Activated B cell treated with CpG ODN at 0.5 μM for 24 hours (primary cell): ENCODE data around the gene PRDM16. TPM values are rescaled to one million over a fixed set of nuclear protein-coding genes. Genes with fewer than 3 reads are reported as not detected.

Experiments
- ATAC-seq: fragments of 200-7000 bp; cut with Tn5 transposase; one replicate; pipeline ENCODE4 v1.10.0; 2021; ENCODE audit warnings: low read depth, mild to moderate bottlenecking, moderate library complexity
- CTCF ChIA-PET: fragments of 350-600 bp; sonication (Branson Sonifier 250); formaldehyde crosslinking; loops from one replicate; lab custom pipeline; 2021; ENCODE audit warnings: antibody characterized with exemption; lab: Charles Lee
- POLR2A ChIA-PET: fragments of 350-600 bp; sonication (Branson Sonifier 250); formaldehyde crosslinking; loops from one replicate; lab custom pipeline; 2021; ENCODE audit warnings: antibody characterized with exemption; lab: Charles Lee
- DNase-seq: peaks from one replicate; pipeline ENCODE4 v3.0.0; 2022
- H3K27ac Mint-ChIP-seq: one replicate; pipeline ENCODE4 v1.8.0; 2020; ENCODE audit warnings: mixed read lengths
- H3K27me3 Mint-ChIP-seq: one replicate; pipeline ENCODE4 v1.8.0; 2021; ENCODE audit warnings: mixed read lengths
- H3K36me3 Mint-ChIP-seq: one replicate; pipeline ENCODE4 v1.8.0; 2021; ENCODE audit warnings: low read depth, mixed read lengths
- H3K4me1 Mint-ChIP-seq: one replicate; pipeline ENCODE4 v1.8.0; 2021; ENCODE audit warnings: mixed read lengths
- H3K4me3 Mint-ChIP-seq: one replicate; pipeline ENCODE4 v1.8.0; 2020; ENCODE audit warnings: mild to moderate bottlenecking, mixed read lengths
- H3K9me3 Mint-ChIP-seq: one replicate; pipeline ENCODE4 v1.8.0; 2020; ENCODE audit warnings: mixed read lengths
- CTCF ChIP-seq: fragments of 200-600 bp; IDR thresholded peaks from one replicate; pipeline ENCODE4 v1.8.0; 2022; ENCODE audit warnings: antibody characterized with exemption, mild to moderate bottlenecking
- intact Hi-C: fragments of 100-400 bp; cut with micrococcal nuclease; formaldehyde crosslinking; loops from one replicate; pipeline ENCODE4 v1.15.1; 2024
- total RNA-seq: library from RNA; stranded (reverse); gene quantifications from 2 replicates; pipeline ENCODE4 v1.2.3, GENCODE V29; 2022

Gene PRDM16
- total RNA-seq, 1 donor from 2014 or later, result not detected

GRCh38 chr1:3287656-3288160 is 218.7 kb downstream of the PRDM16 start:
- no peak overlapping the region for H3K27ac Mint-ChIP-seq
- TF ChIP-seq CTCF, result no peak
- no peak overlapping the region for H3K4me3 Mint-ChIP-seq
- CTCF ChIA-PET, result no interaction called here
- no peak for ATAC-seq
- POLR2A ChIA-PET, result no interaction called here
- H3K36me3 Mint-ChIP-seq, result no peaks in the 10 kb centered on the region
- H3K9me3 Mint-ChIP-seq, result no peaks in the 10 kb centered on the region
- intact Hi-C loops, result no loop called here
- H3K4me1 Mint-ChIP-seq, result no peaks in the 10 kb centered on the region
- no peaks in the 10 kb centered on the region for H3K27me3 Mint-ChIP-seq
- no peak for DNase-seq

GRCh38 chr1:3289502-3289901 is 220.5 kb downstream of the PRDM16 start:
- Mint-ChIP-seq H3K27me3 (no peaks in the 10 kb centered on the region), H3K4me3 (no peak overlapping the region), H3K27ac (no peak overlapping the region), H3K36me3 (no peaks in the 10 kb centered on the region), H3K4me1 (no peaks in the 10 kb centered on the region), H3K9me3 (no peaks in the 10 kb centered on the region)
- CTCF ChIA-PET, result no interaction called here
- ATAC-seq, result no peak
- no peak for DNase-seq
- intact Hi-C loops, result no loop called here
- TF ChIP-seq CTCF, result no peak
- POLR2A ChIA-PET, result no interaction called here

DNA sequence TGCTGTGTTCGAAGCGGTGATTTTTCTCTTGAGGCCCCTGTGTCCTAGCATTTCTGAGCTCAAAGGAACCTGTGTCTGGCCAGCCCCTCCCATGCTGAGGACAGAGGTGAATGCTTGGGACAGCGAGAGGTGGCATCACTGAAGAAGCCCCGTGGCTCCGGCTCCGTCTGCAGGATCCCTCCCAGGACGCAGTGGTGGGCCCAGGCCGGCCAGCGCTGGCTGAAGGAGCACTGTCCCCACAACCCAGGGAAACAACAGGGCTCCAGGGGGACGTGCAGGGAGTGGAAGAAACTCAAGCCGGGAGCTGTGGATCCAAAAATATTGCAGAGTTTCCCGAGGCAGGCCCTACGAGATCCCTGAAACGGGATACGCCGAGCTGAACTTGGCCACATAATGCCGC is 221.4 kb downstream of the PRDM16 start:
- no peak overlapping the region for H3K27ac Mint-ChIP-seq
- no peaks in the 10 kb centered on the region for H3K4me1 Mint-ChIP-seq
- DNase-seq (no peak), ATAC-seq (no peak)
- intact Hi-C loops, result no loop called here
- no peaks in the 10 kb centered on the region for H3K27me3 Mint-ChIP-seq
- ChIA-PET CTCF (no interaction called here), POLR2A (no interaction called here)
- no peak for TF ChIP-seq CTCF
- no peak overlapping the region for H3K4me3 Mint-ChIP-seq
- H3K36me3 Mint-ChIP-seq, result no peaks in the 10 kb centered on the region
- no peaks in the 10 kb centered on the region for H3K9me3 Mint-ChIP-seq

- Mint-ChIP-seq H3K4me1 (no peaks in the 10 kb centered on the region), H3K27me3 (no peaks in the 10 kb centered on the region), H3K27ac (no peak overlapping the region), H3K36me3 (no peaks in the 10 kb centered on the region), H3K9me3 (no peaks in the 10 kb centered on the region), H3K4me3 (no peak overlapping the region)
- intact Hi-C loops, result no loop called here
- DNase-seq (no peak), ATAC-seq (no peak)
- TF ChIP-seq CTCF, result no peak
- POLR2A ChIA-PET, result no interaction called here
- CTCF ChIA-PET, result no interaction called here
Observed at GRCh38 chr1:3290915-3291314, 221.9 kb downstream of the PRDM16 start.

GRCh38 chr1:3292051-3292722 is 223.2 kb downstream of the PRDM16 start:
- CTCF ChIA-PET, result no interaction called here
- POLR2A ChIA-PET, result no interaction called here
- Mint-ChIP-seq H3K4me1 (no peaks in the 10 kb centered on the region), H3K27ac (no peak overlapping the region), H3K27me3 (no peaks in the 10 kb centered on the region), H3K4me3 (no peak overlapping the region), H3K36me3 (no peaks in the 10 kb centered on the region), H3K9me3 (no peaks in the 10 kb centered on the region)
- intact Hi-C loops, result no loop called here
- no peak for TF ChIP-seq CTCF
- no peak for DNase-seq
- ATAC-seq, result no peak
